ENCODE data around the gene SASS6.
A peak's percentile ranks its signal among the peaks of the same experiment; 100 is the strongest.

Gene SASS6

DNA sequence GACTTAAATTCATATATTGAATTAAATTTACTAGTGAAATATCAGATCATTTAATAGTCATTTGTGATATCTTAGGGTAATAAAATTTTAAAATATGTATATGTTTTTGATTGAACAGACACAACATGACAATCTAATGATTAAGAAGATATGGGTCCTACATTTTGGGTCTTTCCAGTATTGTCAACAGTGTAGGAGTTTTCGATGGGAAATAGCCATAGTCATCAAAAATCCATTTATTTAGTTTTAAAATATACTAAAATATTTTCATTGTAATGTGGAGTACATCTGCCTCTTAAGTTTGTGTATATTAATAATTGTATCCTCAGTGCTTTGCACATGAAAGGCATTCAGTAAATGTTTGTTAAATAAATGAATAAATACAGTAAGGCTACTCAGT is 14.2 kb upstream of the SASS6 start:
- no peaks in the 10 kb centered on the region for H3K27me3 ChIP-seq (ENCODE audit: control insufficient read depth, insufficient read depth, low read length)
- H3K36me3 ChIP-seq (ENCODE audit: insufficient read depth, low read length), result peaks cover 57% of the 10 kb centered on the region
- no peak overlapping the region for H3K4me3 ChIP-seq (ENCODE audit: low read length)
- H3K9me3 ChIP-seq (replicated peaks; ENCODE audit: low read length), result no peaks in the 10 kb centered on the region
- no peak overlapping the region for H3K9ac ChIP-seq (ENCODE audit: low read depth, low read length)
- H3K4me2 ChIP-seq (ENCODE audit: low read length), result no peak overlapping the region
- H3K4me1 ChIP-seq (ENCODE audit: control insufficient read depth, insufficient read depth, low read length), result no peaks in the 10 kb centered on the region

DNA sequence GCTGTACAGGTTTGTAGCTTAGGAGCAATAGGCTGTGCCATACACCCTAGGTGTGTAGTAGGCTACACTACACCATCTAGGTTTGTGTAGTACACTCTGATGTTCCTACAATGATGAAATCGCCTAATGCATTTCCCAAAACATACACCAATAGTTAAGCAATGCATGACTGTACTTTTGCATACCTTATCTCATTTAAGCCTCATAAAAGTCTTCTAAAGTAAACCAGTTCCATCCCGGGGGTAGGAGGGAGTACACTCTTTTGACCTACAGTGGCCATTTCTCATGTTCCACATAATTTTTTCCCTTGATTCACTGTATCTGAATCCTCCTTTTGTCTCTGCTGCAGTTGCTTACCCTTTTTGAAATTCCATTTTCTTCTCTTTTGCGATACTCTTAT is 12.4 kb upstream of the SASS6 start:
- Histone ChIP-seq H3K9ac (ENCODE audit: low read depth, low read length) (no peak overlapping the region), H3K4me3 (ENCODE audit: low read length) (no peak overlapping the region), H3K36me3 (ENCODE audit: insufficient read depth, low read length) (peaks cover 75% of the 10 kb centered on the region), H3K9me3 (replicated peaks; ENCODE audit: low read length) (no peaks in the 10 kb centered on the region), H3K27me3 (ENCODE audit: control insufficient read depth, insufficient read depth, low read length) (no peaks in the 10 kb centered on the region), H3K4me1 (ENCODE audit: control insufficient read depth, insufficient read depth, low read length) (no peaks in the 10 kb centered on the region), H3K4me2 (ENCODE audit: low read length) (no peak overlapping the region)

DNA sequence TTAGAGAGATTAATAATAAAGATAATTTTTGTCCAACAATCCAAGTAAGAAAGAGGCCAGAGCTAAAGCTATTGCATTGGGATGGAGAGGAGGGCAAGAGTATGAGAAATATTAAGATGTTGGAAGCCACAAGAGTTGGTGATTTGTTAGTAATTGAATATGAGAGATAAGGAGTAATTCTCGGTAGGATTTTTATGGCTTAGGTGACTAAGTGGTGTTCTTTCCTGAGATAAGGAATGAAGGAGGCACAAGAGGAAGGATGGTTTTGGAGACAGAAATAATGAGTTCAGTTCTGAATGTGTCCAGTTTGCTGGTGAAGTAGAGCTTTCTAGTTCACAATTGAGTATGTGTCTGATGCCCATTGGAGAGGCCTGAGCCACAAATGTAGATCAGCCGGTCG is 9.6 kb upstream of the SASS6 start:
- H3K4me1 ChIP-seq (ENCODE audit: control insufficient read depth, insufficient read depth, low read length), result no peaks in the 10 kb centered on the region
- H3K9me3 ChIP-seq (replicated peaks; ENCODE audit: low read length), result no peaks in the 10 kb centered on the region
- no peak overlapping the region for H3K4me2 ChIP-seq (ENCODE audit: low read length)
- no peaks in the 10 kb centered on the region for H3K27me3 ChIP-seq (ENCODE audit: control insufficient read depth, insufficient read depth, low read length)
- no peak overlapping the region for H3K9ac ChIP-seq (ENCODE audit: low read depth, low read length)
- H3K36me3 ChIP-seq (ENCODE audit: insufficient read depth, low read length), result peaks cover 88% of the 10 kb centered on the region
- no peak overlapping the region for H3K4me3 ChIP-seq (ENCODE audit: low read length)

DNA sequence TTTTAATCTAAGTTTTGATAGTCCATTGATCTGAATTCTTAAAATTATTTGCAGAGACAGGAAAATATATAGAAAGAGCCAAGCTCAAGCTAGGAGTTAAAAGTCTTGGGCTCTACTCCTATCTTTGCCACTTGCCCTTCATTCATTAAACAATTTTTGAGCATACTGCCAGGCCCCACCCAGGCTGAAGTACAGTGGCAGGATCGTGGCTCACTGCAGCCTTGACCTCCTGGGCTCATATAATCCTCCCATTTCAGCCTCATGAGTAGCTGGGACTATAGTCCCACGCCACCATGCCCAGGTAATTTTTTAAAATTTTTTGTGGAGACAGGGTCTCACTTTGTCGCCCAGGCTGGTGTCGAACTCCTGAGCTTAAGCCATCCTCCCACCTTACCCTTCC is 8.5 kb upstream of the SASS6 start:
- H3K9me3 ChIP-seq (replicated peaks; ENCODE audit: low read length), result no peaks in the 10 kb centered on the region
- H3K36me3 ChIP-seq (ENCODE audit: insufficient read depth, low read length), result peaks cover 88% of the 10 kb centered on the region
- H3K4me1 ChIP-seq (ENCODE audit: control insufficient read depth, insufficient read depth, low read length), result no peaks in the 10 kb centered on the region
- H3K27me3 ChIP-seq (ENCODE audit: control insufficient read depth, insufficient read depth, low read length), result no peaks in the 10 kb centered on the region
- no peak overlapping the region for H3K4me2 ChIP-seq (ENCODE audit: low read length)
- H3K4me3 ChIP-seq (ENCODE audit: low read length), result no peak overlapping the region
- H3K9ac ChIP-seq (ENCODE audit: low read depth, low read length), result no peak overlapping the region

DNA sequence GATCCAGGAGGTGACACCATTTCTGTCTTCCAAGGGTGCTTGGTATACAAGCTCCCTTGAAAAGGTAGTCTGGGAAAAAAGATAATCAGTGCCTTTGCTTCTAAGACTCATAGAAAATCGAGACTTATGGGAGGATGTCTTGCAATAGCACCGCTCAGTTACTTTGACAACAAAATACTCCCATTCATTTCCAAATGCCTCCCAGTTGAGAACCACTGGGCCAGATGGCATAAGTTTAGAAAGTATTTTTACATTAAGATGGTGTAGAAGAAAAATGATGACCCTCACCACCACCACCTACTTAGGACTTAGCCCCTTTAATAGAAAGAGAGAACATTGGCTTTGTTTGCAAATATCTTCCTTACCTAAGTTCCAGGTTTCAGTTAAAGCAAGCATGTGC is 4.9 kb upstream of the SASS6 start:
- no peak overlapping the region for H3K9ac ChIP-seq (ENCODE audit: low read depth, low read length)
- H3K9me3 ChIP-seq (replicated peaks; ENCODE audit: low read length), result no peaks in the 10 kb centered on the region
- H3K4me2 ChIP-seq (ENCODE audit: low read length), result no peak overlapping the region
- H3K4me3 ChIP-seq (ENCODE audit: low read length), result no peak overlapping the region
- H3K27me3 ChIP-seq (ENCODE audit: control insufficient read depth, insufficient read depth, low read length), result no peaks in the 10 kb centered on the region
- peaks cover 8% of the 10 kb centered on the region for H3K4me1 ChIP-seq (ENCODE audit: control insufficient read depth, insufficient read depth, low read length)
- H3K36me3 ChIP-seq (ENCODE audit: insufficient read depth, low read length), result peaks cover 56% of the 10 kb centered on the region

DNA sequence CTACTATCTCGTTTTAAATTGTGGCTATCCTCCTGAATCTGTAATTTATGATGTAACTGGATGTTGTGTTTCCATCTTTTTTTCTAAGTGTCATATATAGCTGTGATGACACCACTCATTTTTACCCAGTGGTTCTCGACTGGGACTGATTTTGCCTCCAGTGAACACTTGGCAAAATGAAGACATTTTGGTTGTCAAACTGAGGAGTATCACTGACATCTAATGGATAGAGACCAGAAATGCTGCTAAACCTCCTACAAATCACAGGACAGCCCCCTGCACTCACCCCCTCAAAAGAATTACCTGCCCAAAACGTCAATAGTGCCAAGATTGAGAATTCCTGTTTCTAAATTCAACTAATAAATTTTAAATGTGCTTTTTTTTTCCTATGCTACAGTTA is 2.1 kb upstream of the SASS6 start:
- H3K36me3 ChIP-seq (ENCODE audit: insufficient read depth, low read length), result peaks cover 29% of the 10 kb centered on the region
- H3K4me3 ChIP-seq (ENCODE audit: low read length), result no peak overlapping the region
- H3K9me3 ChIP-seq (replicated peaks; ENCODE audit: low read length), result no peaks in the 10 kb centered on the region
- no peaks in the 10 kb centered on the region for H3K27me3 ChIP-seq (ENCODE audit: control insufficient read depth, insufficient read depth, low read length)
- H3K4me1 ChIP-seq (ENCODE audit: control insufficient read depth, insufficient read depth, low read length), result peaks cover 21% of the 10 kb centered on the region
- H3K9ac ChIP-seq (ENCODE audit: low read depth, low read length), result peak overlapping the region; percentile 87
- H3K4me2 ChIP-seq (ENCODE audit: low read length), result peak overlapping the region; percentile 96

DNA sequence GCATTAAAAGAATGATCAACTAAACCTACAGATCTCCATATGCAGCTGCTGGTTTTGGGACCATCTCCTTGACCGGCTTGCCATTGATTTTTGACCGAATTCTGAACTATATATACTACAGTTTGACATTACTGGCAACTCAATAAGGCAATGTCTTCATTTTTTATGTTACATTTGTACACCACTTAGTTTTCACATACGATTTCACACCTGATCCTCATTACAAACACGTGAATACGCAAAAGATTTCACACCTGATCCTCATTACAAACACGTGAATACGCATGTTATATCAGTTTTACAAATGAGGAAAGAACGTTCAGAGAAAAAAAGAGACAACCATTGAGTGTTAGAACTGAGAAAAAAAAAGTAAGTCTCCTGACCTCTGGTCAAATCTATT is 1.1 kb downstream of the SASS6 start:
- H3K27me3 ChIP-seq (ENCODE audit: control insufficient read depth, insufficient read depth, low read length), result no peaks in the 10 kb centered on the region
- peak overlapping the region; percentile 100 for H3K4me3 ChIP-seq (ENCODE audit: low read length)
- no peaks in the 10 kb centered on the region for H3K9me3 ChIP-seq (replicated peaks; ENCODE audit: low read length)
- H3K4me2 ChIP-seq (ENCODE audit: low read length), result peak overlapping the region; percentile 96
- no peaks in the 10 kb centered on the region for H3K36me3 ChIP-seq (ENCODE audit: insufficient read depth, low read length)
- peaks cover 21% of the 10 kb centered on the region for H3K4me1 ChIP-seq (ENCODE audit: control insufficient read depth, insufficient read depth, low read length)
- peak overlapping the region; percentile 87 for H3K9ac ChIP-seq (ENCODE audit: low read depth, low read length)

DNA sequence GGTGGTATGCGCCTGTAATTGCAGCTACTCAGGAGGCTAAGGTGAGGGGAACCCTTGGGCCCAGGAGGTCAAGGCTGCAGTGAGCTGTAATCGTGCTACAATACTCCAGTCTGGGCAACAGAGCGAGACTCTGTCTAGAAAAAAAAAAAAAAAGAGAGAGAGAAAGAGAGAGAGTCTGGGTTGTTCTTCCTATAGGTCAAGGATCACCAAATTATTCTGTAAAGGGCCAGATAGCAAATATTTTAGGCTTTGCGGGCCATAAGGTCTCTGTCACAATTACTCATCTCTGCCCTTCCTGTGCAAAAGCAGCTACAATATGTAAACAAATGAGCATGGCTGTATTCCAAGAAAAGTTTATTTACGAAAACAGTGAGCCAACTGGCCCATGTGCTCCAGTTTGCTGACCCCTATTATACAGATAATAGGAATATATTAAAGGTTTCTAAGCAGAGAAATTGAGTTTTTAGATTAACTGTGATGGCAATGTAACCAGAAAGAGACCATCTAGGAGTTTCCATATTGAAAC is 2.1 kb downstream of the SASS6 start:
- Histone ChIP-seq H3K4me3 (ENCODE audit: low read length) (no peak overlapping the region), H3K4me1 (ENCODE audit: control insufficient read depth, insufficient read depth, low read length) (peaks cover 21% of the 10 kb centered on the region), H3K36me3 (ENCODE audit: insufficient read depth, low read length) (no peaks in the 10 kb centered on the region), H3K4me2 (ENCODE audit: low read length) (no peak overlapping the region), H3K9ac (ENCODE audit: low read depth, low read length) (no peak overlapping the region), H3K27me3 (ENCODE audit: control insufficient read depth, insufficient read depth, low read length) (no peaks in the 10 kb centered on the region), H3K9me3 (replicated peaks; ENCODE audit: low read length) (no peaks in the 10 kb centered on the region)

DNA sequence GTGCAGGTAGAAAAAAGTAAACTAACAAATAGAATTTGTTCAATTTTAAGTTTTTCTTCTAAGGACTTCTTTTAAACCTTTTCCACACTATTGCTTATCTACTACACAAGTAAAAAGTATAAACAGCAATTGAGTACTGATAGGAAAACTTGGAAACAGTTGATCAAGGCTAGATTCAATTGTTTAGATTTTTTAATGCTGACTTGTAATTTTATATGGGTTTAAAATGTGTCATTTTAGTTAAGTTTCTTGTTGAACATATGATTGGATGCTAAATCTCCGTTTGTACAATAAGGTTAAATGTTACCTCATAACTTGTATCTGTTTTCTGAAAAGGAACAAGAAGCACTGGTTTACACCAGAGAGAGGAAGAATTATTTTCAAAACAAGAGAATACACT is 5.5 kb downstream of the SASS6 start:
- H3K9me3 ChIP-seq (replicated peaks; ENCODE audit: low read length), result no peaks in the 10 kb centered on the region
- peaks cover 11% of the 10 kb centered on the region for H3K4me1 ChIP-seq (ENCODE audit: control insufficient read depth, insufficient read depth, low read length)
- H3K4me2 ChIP-seq (ENCODE audit: low read length), result no peak overlapping the region
- H3K36me3 ChIP-seq (ENCODE audit: insufficient read depth, low read length), result no peaks in the 10 kb centered on the region
- no peak overlapping the region for H3K9ac ChIP-seq (ENCODE audit: low read depth, low read length)
- no peak overlapping the region for H3K4me3 ChIP-seq (ENCODE audit: low read length)
- H3K27me3 ChIP-seq (ENCODE audit: control insufficient read depth, insufficient read depth, low read length), result no peaks in the 10 kb centered on the region

DNA sequence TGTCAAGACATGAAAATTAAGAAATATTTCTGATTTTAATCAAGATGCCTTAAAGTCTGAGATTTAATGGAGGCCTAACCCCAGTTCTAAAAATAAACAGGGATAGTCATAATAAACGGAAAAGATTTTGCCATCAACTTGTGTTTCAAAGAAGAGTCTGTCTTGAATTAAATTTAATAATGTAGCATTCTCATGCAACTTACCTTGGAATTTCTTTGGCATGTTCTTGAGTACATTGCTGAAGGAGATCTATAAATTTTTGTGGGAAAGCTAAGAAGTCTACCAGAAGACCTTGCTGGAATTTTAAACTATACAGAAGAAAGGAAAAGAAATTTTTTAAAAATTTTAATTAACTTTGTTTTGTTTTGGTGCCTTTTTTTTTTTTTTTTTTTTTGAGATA is 10.6 kb downstream of the SASS6 start:
- Histone ChIP-seq H3K4me1 (ENCODE audit: control insufficient read depth, insufficient read depth, low read length) (no peaks in the 10 kb centered on the region), H3K4me2 (ENCODE audit: low read length) (no peak overlapping the region), H3K4me3 (ENCODE audit: low read length) (no peak overlapping the region), H3K36me3 (ENCODE audit: insufficient read depth, low read length) (peaks cover 5% of the 10 kb centered on the region), H3K9me3 (replicated peaks; ENCODE audit: low read length) (no peaks in the 10 kb centered on the region), H3K27me3 (ENCODE audit: control insufficient read depth, insufficient read depth, low read length) (no peaks in the 10 kb centered on the region), H3K9ac (ENCODE audit: low read depth, low read length) (no peak overlapping the region)

DNA sequence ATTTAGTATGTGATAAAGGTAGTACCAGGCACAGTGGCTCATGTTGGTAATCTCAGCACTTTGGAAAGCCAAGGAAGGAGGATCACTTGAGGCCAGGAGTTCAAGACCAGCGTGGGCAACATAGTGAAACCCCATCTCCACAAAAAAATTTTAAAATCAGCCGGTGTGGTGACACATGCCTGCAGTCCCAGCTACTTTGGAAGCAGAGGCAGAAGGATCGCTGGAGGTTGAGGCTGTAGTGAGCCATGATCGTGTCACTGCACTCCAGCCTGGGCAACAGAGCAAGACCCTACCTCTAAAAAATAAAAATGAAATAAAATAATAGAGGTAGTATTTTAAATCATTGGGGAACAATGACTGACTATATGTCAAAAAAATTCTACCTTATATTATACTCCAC is 17.2 kb downstream of the SASS6 start:
- peaks cover 5% of the 10 kb centered on the region for H3K36me3 ChIP-seq (ENCODE audit: insufficient read depth, low read length)
- no peaks in the 10 kb centered on the region for H3K4me1 ChIP-seq (ENCODE audit: control insufficient read depth, insufficient read depth, low read length)
- H3K9ac ChIP-seq (ENCODE audit: low read depth, low read length), result no peak overlapping the region
- H3K9me3 ChIP-seq (replicated peaks; ENCODE audit: low read length), result no peaks in the 10 kb centered on the region
- no peaks in the 10 kb centered on the region for H3K27me3 ChIP-seq (ENCODE audit: control insufficient read depth, insufficient read depth, low read length)
- H3K4me2 ChIP-seq (ENCODE audit: low read length), result no peak overlapping the region
- H3K4me3 ChIP-seq (ENCODE audit: low read length), result no peak overlapping the region

DNA sequence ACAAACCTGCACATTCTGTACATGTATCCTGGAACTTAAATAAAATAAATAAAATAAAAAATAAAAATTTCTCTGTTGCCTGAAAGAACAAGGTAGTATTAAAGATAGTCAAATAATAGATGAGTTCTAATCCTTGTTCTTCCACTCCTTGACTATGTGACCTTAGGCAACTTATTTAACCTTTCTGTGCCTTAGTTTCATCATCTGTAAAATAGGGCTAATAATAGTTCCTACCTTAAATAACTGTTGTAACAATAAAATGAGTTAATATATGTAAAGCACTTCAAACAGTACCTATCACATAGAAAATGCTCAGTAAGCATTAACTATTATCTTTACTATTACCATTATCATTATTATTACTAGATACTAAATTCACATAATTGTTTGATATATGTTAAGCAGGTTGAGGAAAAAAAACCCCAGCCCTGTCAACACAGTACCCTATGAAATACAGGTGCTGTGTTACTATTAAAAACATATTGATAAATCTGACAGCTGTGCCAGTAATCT is 23.1 kb downstream of the SASS6 start:
- Histone ChIP-seq H3K4me1 (ENCODE audit: control insufficient read depth, insufficient read depth, low read length) (peaks cover 5% of the 10 kb centered on the region), H3K36me3 (ENCODE audit: insufficient read depth, low read length) (peaks cover 10% of the 10 kb centered on the region), H3K4me3 (ENCODE audit: low read length) (no peak overlapping the region), H3K27me3 (ENCODE audit: control insufficient read depth, insufficient read depth, low read length) (no peaks in the 10 kb centered on the region), H3K9ac (ENCODE audit: low read depth, low read length) (no peak overlapping the region), H3K4me2 (ENCODE audit: low read length) (no peak overlapping the region), H3K9me3 (replicated peaks; ENCODE audit: low read length) (no peaks in the 10 kb centered on the region)
